GM19395 (cell line): Measurements from ENCODE around the gene CREBZF.
"Not testable (repeated sequence)": the region's sequence is repeated elsewhere in the genome, so short reads cannot be mapped to it uniquely, and the experiment has no call there.

Source experiments
- ATAC-seq: cut with Tn5 transposase; IDR thresholded peaks from one replicate; pipeline ENCODE4 v1.9.1; 2021; ENCODE audit warnings: mild to moderate bottlenecking, moderate library complexity; ENCODE audit not compliant: unreplicated experiment

The CREBZF gene

GRCh38 chr11:85670949-85671663 lies 6.2 kb upstream of the CREBZF start:
- ATAC-seq, result not testable (repeated sequence)

GRCh38 chr11:85668157-85668556 lies 3.2 kb upstream of the CREBZF start:
- no peak for ATAC-seq

- ATAC-seq, result no peak
Measured at GRCh38 chr11:85666687-85667086, 1.8 kb upstream of the CREBZF start.

GRCh38 chr11:85665733-85666132 lies 804 bp upstream of the CREBZF start:
- no peak for ATAC-seq

- peak; percentile 72 for ATAC-seq
Measured at GRCh38 chr11:85663753-85664614, 945 bp downstream of the CREBZF start.

- no peak for ATAC-seq
Measured at GRCh38 chr11:85663080-85663752, 1.7 kb downstream of the CREBZF start.

- ATAC-seq, result no peak
Measured at GRCh38 chr11:85661972-85662664, 2.8 kb downstream of the CREBZF start.

GRCh38 chr11:85658180-85658579 lies 6.7 kb downstream of the CREBZF start:
- no peak for ATAC-seq

- no peak for ATAC-seq
Measured at GRCh38 chr11:85656777-85657176, 8.2 kb downstream of the CREBZF start.

- not testable (repeated sequence) for ATAC-seq
Measured at GRCh38 chr11:85654343-85654742, 10.6 kb downstream of the CREBZF start.

GRCh38 chr11:85652786-85653447 lies 12.0 kb downstream of the CREBZF start:
- no peak for ATAC-seq

- no peak for ATAC-seq
Measured at GRCh38 chr11:85651118-85651517, 13.8 kb downstream of the CREBZF start.

GRCh38 chr11:85647604-85648299 lies 17.2 kb downstream of the CREBZF start, which contains the start of gene TMEM126A:
TSS of gene TMEM126A (plus strand) at chr11:85647967. CDS start at chr11:85650256, 2,289 bp downstream.
- peak; percentile 100 for ATAC-seq

- peak; percentile 12 for ATAC-seq
Measured at GRCh38 chr11:85647078-85647477, 17.9 kb downstream of the CREBZF start.

GRCh38 chr11:85643191-85643614 lies 21.7 kb downstream of the CREBZF start:
- ATAC-seq, result no peak

GRCh38 chr11:85634747-85635146 lies 30.2 kb downstream of the CREBZF start:
- no peak for ATAC-seq

GRCh38 chr11:85628771-85629341 lies 36.1 kb downstream of the CREBZF start:
- peak; percentile 22 for ATAC-seq

GRCh38 chr11:85627998-85628770 lies 36.7 kb downstream of the CREBZF start, which contains the start of gene TMEM126B:
TSS of gene TMEM126B (plus strand) at chr11:85628593. CDS start at chr11:85628608, 15 bp downstream.
- peak; percentile 99 for ATAC-seq
